ENCODE results near the gene CAMP.

The CAMP gene

DNA sequence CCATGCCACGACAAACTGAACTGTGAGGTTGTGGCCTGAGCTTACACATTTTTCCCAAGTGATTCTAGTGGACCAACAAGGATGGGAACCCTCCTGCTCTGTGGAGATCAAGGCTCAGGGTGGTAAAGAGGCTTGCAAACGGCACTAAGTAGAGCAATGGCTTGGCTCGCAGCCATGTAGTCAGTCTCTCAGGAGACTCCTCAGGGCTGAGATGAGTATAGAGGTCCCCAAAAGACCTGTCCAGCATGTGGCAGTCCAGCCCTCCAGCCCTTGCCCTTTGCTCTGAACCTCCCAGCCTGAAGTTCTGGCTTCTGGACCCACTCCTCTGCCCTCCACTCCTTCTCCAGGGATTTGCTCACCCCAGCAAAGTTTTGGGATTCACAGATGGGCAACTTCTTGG, 8.3 kb upstream of the CAMP start:
- DNase-seq: no peak

DNA sequence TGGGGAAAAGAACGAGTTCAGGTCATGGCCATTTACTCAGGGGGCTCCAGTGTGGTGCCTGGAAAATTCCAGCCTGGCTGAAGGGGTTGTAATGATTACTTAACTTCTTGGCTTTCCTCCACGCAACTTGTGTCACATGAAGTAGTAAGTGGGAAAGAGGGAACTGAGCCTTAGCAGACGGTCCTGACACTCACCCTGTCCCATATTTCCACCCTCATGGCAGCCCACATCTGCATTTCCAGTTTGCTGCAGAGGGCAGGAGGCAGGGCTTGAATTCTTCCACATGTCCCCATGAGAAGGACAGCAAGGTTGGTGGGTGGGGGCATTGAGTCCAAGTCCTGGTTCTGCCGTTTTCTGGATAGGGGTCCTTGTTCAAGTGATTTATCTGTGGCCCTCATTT, 7.8 kb upstream of the CAMP start:
- DNase-seq: no peak

DNA sequence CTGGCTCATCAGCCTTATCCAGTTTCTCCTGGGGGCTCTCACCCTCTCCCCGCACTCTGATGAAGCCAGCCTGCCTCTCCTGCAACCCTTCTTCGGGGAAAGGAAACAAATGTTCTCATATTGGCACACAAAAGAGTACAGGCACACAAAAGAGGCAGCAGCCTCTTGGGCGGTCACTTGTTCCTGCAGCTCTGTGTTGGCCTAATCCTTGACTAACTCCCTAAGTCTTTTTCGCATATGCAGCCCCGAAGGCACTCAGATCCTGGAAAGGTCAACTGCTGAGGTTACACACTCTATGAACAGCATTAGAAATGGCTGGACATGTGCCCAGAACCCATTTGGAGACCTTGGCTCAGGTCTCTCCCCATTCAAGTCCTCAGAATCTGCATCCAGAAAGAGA, 7.4 kb upstream of the CAMP start:
- no peak for DNase-seq

DNA sequence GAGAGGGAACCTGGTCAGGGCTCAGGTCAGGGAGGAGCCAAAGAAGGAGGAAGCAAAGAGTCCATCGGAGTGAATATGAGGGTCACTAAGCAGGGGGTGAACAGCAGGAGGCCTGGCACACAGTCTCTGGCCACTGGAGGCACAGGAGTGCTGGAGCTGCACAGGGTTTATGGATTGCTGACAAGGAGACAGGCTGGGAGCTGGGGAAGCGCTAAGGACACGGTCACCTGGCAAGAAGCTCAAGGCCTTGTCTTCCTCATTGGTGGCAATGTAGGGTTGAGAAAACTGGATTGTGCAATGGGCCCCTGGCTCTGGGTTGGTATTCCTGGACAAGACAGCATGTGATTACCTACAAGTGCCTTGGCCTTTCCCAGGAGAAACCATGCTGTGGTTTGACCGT, 5.8 kb upstream of the CAMP start:
- no peak for DNase-seq

DNA sequence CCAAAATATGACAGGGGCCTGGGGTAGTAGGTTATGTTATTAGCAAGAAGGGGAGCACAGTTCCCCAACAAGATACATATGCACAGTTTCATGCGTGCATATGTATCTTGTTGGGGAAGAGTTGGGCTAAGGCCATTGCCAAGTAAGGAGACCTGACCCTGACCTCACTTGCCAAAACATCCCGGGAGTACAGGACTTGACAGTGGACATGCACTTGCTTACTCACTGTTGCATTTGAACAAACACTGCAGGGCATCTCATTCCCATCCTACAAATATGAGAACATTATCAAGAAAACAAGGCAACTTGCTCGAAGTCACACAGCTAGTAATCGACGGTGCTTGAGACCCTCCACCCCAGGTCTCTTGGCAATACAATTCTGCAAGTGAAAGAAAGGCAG, 4.8 kb upstream of the CAMP start:
- DNase-seq: no peak

DNA sequence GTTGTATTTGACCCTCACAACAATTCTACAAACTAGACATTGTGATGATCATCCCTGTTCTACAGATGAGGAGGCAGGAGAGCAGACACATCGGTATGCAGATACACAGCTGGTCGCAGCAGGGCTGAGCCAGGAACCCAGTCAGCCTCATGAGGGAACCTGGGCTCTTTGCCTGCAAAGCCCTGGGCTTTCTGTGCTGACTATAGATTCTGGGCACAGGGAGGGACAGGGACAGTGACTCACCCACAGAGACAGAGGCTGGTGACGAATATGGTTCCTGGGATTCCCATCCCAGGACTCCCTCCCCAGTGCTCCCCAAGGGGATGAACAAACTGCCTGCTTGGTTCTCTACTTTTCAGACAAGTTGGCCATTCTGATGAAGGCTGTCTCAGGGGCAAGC, 3.8 kb upstream of the CAMP start:
- no peak for DNase-seq

DNA sequence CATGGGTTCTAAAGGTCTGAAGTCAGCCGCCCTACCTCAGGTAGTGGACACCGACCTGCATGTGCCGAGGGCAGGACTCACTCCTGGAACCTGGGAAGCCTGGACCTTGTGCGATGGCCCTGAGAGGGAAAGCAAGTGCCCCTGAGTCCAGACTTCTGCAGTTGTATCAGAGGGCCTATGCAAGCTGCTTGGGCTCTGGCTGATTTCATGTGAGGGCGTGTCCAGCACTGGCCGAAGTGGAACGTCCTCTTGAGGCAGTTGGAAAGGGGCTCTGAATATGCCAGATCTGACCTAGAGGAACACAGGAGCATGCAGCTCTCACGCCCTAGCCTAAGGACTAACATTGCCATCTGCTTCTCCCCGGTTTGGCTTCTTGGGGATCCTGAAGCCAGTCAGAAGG, 2.5 kb upstream of the CAMP start:
- DNase-seq: no peak

DNA sequence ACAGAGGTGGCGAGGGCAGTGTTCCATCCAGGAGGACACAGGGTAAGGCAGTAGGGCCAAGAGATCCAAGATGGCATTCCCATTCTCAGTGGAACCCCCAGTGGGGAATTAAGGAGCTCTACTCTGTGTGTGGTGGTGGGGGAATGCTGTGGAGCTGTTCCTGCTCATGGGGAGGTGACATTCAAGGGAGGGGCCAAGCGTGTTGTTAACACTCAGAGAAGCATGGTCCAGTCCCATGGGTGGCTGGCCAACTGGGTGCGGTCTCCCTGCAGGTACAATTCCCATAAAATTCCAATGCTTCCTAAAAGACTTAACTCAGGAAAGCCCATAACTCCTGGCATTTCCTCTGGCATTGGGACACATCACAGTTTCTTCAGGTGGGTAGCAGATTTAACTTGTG, 2.3 kb downstream of the CAMP start:
- no peak for DNase-seq

DNA sequence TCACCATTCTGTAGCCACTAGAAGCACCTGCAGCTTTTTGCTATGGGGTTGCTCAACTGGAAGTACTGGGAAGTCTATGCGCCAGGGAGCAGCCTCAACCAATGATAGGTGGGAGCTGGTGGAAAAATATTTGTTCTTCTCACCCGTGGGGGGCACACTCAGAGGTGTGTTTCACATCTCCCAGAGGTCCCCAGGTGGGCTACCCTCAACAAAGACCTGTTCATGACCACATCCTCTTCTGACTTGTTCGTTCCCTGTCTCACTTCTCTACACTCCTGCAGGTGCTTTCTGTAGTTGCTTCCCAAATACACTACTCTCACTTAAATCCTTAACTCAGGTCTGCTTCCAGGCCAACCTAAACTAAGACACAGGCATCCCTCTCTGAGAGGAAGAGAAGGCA, 3.6 kb downstream of the CAMP start:
- no peak for DNase-seq

DNA sequence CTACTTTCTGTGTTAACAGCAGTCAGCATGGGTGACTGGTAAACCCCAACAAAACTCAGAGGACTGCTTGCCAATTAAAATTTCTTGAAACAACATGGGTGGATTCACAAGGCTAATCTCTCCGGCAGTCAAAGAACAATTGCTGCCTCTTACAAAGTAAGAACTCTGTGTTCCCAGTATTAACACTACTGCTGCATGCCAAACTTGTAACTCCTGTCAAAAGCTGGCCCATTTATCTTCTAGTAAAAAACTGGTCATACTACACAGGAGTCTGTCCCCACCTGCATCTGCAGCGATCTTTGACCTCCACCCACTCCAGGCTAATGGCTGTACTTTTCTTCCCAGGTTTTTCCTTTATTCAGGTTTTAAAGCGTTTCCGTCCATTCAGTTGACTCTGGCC, 8.9 kb downstream of the CAMP start:
- no peak for DNase-seq

DNA sequence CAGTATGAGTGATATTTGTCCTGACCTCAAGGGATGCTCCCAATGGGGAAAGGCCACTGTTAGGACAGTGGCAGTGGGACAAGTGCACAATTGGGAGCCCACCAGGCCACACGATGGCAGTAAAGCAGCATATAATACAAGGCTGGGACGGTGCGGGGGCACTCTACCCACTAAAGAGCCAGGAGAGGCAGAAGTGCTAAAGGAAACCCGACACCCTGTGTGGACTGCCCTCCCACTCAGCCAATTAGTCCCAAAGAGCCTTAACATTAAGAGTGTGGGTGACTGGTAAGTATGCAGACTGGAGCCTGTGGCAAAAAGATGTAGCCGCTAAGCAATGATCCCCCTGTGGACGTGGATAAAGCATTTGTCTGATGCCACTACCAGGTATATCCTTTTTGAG, 9.4 kb downstream of the CAMP start:
- peak; percentile 22 for DNase-seq

DNA sequence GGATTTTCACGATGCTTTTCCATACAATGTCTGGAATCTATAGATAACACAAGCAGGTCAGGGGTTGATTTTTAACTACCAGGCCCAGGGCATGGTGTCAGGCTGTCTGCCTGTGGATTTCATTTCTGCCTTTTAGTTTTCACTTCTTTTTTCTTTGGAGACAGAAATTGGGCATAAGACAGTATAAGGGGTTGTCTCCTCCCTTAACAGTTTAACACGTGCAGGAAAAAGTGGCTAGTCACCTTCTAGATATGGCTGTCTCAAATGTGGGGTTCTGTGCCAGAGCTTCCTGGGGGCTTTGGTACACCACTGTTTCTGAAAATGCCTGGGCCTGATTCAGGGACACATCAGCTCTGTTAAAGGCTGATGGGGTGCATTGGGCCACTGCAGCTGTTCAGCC, 10.2 kb downstream of the CAMP start:
- DNase-seq: no peak

DNA sequence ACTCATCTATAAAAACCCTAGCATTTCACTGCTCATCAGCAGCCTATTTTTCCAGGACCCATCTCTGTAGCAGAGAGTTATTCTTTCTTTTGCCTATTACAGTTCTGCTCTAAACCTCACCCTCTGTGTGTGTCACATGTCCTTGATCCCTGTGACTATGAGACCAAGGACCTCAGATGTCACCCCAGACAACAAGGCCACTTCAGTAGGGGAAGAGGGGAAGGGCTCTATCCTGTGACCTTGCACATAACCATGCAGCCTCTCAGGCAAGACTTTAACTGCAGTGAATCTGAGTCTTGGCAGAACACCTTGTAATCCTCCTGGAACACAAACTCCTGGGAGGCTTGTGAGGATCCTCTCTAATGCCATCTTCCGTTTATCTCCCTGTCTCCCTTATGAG, 13.2 kb downstream of the CAMP start:
- no peak for DNase-seq

DNA sequence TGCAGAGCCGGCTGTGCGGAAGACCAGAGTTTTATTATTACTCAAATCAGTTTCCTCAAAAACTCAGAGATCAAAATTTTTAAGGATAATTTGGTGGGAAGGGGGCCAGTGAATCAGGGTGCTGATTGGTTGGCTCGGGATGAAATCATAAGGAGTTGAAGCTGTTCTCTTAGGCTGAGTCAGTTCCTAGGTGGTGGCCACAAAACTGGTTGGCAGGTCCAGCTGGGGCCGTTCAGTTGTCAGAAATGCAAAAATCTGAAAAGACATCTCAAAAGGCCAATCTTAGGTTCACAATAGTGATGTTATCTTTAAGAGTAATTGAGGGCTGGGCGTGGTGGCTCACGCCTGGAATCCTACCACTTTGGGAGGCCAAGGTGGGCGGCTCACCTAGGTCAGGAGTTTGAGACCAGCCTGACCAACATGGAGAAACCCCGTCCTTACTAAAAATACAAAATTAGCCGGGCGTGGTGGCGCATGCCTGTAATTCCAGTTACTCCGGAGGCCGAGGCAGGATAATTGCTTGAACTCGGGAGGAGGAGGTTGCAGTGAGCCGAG, 15.3 kb downstream of the CAMP start:
- no peak for DNase-seq

DNA sequence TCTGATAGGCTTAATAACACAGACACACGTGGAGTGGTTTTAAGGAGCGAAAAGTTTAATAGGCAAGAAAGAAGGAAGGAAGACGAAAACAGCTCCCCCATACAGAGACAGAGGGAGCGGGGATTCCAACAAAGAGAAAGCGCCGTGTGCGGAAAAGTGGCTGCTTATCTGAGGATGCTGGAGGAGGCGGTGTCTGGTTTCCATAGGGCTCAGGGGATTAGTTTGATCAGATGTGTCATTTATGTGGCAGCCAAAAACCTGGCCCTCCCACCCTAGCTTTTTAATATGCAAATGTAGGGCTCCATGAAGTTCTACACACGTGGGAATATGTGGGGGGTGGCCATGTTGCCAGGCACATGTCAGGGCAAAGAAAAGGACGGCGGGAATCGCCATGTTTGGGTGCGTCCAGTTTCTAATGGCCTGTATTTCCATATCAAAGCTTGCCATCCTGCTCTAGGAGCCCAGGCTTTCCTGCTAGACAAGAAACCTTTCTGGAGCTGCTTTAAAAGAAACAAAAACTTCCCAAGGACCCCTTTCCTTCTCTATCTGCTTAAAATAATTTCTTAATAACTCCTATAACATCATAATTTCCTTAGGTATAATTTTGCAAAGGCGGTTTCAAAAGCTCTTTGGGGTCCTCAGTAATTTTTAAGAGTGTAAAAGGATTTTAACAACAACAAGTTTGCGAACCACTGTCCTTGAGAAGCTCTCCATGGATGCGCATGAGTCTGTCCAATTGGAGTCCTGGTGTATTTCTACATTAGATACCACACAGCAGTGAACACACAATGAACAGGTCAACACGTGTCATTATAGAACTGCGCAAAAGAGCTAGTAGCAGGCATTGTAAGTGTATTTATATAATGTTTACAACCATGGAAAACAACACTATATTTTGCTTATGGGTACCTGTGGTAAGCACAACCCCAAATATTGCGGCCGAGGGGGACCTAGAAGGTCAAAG, 17.0 kb downstream of the CAMP start:
- DNase-seq: no peak

DNA sequence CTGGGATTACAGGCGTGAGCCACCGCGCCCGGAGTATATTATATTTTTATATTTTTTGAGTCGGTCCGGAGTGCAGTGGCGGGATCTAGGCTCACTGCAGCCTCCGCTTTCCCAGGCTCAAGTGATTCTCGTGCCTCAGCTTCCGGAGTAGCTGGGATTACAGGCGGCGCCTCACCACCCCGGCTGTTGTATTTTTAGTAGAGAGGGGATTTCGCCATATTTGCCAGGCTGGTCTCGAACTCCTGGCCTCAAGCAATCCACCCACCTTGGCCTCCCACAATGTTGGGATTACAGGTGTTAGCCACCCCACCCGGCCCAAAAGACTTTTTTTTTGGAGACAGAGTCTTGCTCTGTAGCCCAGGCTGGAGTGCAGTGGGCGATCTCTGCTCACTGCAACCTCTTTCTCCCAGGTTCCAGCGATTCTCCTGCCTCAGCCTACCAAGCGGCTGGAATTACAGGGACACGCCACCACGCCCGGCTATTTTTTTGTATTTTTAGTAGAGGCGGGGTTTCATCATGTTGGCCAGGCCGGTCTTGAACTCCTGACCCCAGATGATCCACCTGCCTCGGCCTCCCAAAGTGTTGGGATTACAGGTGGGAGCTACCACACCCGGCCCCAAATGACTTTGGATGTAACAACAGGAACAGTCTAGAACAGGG, 18.6 kb downstream of the CAMP start:
- DNase-seq: peak; percentile 0

DNA sequence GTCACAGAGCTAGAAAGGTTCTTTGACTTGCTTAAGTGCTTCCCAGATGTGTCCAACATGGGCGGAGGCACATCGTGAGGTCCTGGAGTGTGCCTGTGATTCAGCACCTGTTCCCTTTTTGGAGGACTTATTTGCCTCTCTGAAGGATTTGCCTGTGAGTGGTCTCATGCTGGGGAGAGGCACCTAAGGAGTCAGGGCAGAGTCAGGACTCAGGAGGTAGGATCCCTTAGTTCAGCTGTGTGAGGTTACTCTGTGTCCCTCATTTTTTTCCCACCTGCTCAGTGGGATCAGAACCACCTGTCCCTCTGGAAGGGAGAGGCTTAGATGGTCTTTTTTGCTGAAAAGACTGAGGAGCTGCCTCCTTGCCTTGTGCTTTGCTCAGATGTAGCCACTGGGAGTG, 20.6 kb downstream of the CAMP start:
- DNase-seq: no peak

DNA sequence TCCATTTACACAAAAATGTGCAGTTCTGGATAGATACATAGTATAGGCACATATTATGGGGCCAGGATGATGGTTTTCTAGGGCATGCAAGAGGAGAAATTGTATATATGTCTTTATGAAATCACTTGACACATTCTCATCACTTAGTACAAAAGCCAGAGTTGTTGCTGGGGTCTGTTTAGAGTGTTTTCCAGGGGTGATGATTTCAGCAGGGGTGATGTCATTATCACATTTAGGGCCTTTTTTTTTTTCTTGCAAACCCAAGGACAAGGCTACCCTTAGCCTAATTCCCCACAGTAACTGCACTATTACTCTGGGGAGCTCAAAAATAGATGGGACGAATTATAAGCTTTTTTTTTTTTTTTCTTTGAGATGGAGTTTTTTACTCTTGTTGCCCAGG, 21.2 kb downstream of the CAMP start:
- DNase-seq: no peak

DNA sequence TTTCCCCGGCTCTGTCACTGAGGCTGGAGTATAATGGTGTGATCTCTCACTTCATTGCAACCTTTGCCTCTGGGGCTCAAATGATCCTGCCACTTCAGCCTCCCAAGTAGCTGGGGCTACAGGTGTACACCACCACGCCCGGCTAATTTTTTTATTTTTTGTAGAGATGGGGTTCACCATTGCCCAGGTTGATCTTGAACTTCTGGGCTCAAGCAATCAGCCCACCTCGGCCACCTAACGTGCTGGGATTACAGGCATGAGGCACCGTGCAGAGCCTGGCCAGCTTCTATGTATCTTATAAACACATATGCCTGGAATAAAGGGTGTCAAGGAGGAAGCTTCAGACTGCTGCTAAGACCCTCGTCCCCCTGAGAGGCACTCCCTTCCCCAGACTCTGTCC, 21.8 kb downstream of the CAMP start:
- no peak for DNase-seq

DNA sequence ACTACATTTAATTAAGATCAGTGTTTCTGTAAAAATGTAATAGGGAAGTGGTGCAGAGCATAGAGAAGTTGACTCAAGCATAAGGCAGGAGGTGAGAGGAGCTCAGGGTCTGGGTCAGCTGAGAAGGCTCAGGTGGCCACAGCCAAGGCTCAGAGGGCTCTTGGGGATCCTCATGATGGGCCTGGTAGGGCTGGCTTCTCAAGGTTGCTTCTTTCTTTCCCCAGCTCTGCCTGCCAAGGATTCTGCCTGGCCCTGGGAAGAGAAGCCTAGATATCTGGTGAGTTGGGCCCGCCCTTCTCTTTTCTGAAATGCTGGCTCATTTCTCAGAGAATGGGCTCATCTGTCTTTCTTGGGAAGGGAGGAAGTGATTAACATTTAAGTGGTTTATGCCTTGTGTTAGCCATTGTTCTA, 24.1 kb downstream of the CAMP start:
- DNase-seq: no peak

DNA sequence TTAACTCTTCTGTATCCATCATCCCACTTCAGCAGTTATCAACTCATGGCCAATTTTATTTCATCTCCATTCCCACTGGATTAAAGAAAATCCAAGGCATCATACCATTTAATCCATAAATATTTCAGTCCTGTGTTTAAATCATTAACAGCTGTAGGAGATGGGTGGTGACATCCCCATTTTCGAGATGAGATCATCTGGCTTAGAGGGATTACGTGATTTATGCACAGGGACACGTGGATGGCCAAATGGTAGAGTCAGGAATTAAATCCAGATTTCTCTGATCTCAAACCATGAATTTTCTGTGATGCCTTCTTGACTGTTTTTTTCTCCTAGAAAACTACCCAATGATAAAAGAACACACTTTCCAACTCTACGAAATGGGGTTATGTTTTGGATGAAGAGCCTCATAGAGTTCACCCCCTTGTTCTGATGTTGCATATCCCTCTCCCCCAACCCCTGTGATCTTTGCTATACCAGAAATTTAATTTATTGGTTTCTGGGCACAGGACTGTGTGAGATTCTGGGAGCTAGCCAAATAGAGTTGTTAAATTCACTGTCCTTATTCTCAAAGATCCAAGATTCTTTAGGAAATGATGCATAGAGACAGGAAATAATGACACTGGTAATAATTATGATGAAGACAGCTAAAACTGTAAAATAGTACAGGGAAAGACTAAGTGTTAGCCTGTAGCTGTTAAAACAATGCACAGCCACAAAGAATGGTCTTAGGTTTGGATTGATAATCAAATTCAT, 25.0 kb downstream of the CAMP start:
- DNase-seq: no peak

DNA sequence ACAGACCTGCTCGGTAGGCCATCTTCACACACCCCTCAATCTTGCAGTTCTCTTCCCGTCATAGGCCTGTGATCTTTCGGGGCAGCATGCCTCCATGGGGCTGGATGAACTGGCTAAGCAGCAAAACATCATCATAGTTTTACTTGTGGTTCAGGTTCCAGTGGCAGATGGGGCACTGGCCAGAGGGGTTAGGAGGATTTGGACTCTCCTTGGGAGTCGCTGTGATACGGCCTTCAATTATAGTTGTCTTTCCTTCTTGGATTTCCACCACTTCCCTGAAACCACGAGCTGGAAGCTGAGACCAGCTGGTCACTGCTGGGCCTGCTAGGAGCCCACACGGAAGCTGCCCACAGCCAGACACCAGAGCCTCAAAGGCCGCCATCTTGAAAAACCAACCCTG, 33.3 kb downstream of the CAMP start:
- no peak for DNase-seq

DNA sequence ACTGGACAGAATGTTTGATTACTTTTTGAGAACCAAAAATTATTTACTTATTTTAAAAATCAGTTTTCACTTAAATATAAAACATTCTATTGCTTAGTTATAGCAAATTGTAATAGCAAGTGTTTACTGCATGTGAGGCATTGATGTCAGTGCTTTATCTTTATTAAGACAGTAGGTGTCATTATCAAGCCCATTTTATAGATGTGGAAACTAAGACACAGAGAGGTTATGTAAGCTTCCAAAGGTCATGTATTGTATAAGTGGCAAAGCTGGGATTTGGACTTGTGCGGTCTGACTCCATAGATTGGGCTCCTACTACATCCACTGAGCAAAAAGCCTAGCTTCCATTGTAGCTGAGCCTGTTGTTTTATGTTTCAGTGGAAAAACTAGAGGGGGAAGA, 35.2 kb downstream of the CAMP start:
- no peak for DNase-seq

DNA sequence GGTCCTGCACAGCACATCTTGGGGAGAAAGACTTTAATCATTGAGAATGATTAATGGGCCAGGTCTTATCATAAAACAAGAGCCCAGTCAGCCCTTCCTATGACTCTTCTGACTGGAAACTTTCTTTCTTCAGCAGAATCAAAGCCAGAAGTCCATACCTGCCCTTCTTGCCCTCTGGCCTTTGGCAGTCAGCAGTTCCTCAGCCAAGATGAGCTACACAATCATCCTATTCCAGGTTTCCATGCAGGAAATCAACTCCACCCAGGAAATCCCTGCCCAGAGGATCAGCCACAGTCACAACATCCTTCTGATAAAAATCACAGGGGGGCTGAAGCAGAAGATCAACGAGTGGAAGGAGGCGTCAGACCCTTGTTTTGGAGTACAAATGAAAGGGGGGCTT, 44.5 kb downstream of the CAMP start:
- DNase-seq: no peak
